Measurements from ENCODE around the gene ATP6V1C2.

The ATP6V1C2 gene

DNA sequence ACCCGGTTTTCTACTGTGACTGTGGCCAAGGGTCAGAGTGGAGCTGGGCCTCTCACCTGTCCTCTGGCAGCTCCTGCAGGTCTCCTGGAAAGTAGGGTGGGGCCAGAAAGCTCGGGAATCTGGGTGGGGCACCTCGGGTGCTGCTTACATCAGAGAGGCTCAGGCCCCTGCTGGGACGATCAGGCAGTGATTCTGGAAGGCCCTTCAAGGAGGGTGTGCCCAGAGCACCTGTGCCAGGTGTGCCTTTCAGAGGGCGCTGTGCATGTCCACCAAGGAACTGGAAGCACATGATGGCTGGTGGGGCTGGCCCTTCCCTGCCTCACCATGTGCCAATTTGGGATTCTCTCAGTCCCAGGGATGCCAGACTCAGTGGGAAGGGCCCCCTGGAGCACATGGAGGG is 44.0 kb downstream of the ATP6V1C2 start:
- Histone ChIP-seq H3K9me2 (replicated peaks; ENCODE audit: low read depth, low read length) (no peaks in the 10 kb centered on the region), H3K9me3 (ENCODE audit: insufficient read depth, low read depth, low read length) (no peaks in the 10 kb centered on the region), H3K27me3 (ENCODE audit: insufficient read depth, low read length, poor library complexity, severe bottlenecking) (no peaks in the 10 kb centered on the region), H3K4me2 (ENCODE audit: low read depth, low read length, poor library complexity, severe bottlenecking) (no peak overlapping the region), H3K4me1 (ENCODE audit: insufficient read depth, low read length, poor library complexity, severe bottlenecking) (no peaks in the 10 kb centered on the region), H3F3A (ENCODE audit: low read depth) (no peaks in the 10 kb centered on the region), H3K9ac (ENCODE audit: low read depth, low read length, poor library complexity, severe bottlenecking) (no peak overlapping the region), H3K79me2 (ENCODE audit: insufficient read depth, low read length) (no peaks in the 10 kb centered on the region), H2AFZ (ENCODE audit: low read length) (no peak overlapping the region), H3K4me3 (ENCODE audit: low read length, poor library complexity, severe bottlenecking) (no peak overlapping the region), H4K20me1 (ENCODE audit: insufficient read depth, low read length, poor library complexity, severe bottlenecking) (no peaks in the 10 kb centered on the region), H3K36me3 (ENCODE audit: insufficient read depth, low read length) (no peaks in the 10 kb centered on the region)
- no peak for TF ChIP-seq EZH2phosphoT487 (IDR thresholded peaks at IDR 0.05; ENCODE audit: borderline replicate concordance)
- TF ChIP-seq, protein P1, sequence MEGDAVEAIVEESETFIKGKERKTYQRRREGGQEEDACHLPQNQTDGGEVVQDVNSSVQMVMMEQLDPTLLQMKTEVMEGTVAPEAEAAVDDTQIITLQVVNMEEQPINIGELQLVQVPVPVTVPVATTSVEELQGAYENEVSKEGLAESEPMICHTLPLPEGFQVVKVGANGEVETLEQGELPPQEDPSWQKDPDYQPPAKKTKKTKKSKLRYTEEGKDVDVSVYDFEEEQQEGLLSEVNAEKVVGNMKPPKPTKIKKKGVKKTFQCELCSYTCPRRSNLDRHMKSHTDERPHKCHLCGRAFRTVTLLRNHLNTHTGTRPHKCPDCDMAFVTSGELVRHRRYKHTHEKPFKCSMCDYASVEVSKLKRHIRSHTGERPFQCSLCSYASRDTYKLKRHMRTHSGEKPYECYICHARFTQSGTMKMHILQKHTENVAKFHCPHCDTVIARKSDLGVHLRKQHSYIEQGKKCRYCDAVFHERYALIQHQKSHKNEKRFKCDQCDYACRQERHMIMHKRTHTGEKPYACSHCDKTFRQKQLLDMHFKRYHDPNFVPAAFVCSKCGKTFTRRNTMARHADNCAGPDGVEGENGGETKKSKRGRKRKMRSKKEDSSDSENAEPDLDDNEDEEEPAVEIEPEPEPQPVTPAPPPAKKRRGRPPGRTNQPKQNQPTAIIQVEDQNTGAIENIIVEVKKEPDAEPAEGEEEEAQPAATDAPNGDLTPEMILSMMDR (conservative IDR thresholded peaks at IDR 0.05; ENCODE audit: low read length), result no peak

DNA sequence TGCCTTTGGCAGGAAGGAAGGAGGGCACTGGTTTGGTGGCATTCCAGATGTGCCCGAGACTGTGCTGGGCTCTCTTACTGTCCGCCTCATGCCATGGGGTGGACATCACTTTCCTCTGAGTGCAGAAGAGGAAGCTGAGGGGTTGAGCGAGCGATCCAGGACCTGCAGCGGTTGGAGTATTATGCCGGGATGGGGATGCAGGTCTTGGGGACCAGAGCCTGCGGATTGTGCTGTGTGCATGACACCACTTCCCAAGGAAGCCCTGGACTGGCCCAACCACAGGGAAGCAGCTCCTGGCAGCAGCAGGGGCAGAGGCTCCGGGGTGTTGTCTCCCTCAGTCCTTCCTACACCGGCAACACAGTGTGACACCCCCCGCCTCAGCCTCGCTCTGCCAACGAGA is 44.5 kb downstream of the ATP6V1C2 start:
- no peak overlapping the region for H3K9ac ChIP-seq (ENCODE audit: low read depth, low read length, poor library complexity, severe bottlenecking)
- no peak overlapping the region for H3K4me2 ChIP-seq (ENCODE audit: low read depth, low read length, poor library complexity, severe bottlenecking)

DNA sequence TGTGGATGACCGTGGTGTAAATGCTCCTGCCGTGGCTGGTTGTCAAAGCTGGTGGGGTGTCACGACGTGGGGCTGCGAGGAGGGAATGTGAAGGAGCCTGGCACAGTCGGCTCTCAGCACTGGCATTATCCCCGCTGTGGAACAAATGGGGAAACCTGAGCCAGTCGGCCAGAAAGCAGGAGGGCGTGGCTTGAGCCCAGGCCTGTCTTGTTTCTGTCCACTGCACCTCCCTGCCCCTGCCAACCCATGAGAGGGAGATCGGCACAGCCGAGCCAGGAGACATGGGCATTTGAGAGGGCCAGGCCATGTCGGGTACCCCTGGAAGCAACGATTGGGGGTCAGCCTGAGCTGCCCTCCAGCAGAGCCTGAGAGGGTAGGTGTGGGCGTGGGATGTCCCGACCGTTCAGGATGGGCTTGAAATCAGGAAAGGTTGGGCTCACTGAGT is 46.7 kb downstream of the ATP6V1C2 start:
- TF ChIP-seq EZH2phosphoT487 (IDR thresholded peaks at IDR 0.05; ENCODE audit: borderline replicate concordance), result no peak
- TF ChIP-seq, protein P1 (conservative IDR thresholded peaks at IDR 0.05; ENCODE audit: low read length), result no peak
- no peaks in the 10 kb centered on the region for H4K20me1 ChIP-seq (ENCODE audit: insufficient read depth, low read length, poor library complexity, severe bottlenecking)
- H3K4me3 ChIP-seq (ENCODE audit: low read length, poor library complexity, severe bottlenecking), result no peak overlapping the region

More for the DNA sequence above, 44.5 kb downstream of the ATP6V1C2 start:
- no peaks in the 10 kb centered on the region for H4K20me1 ChIP-seq (ENCODE audit: insufficient read depth, low read length, poor library complexity, severe bottlenecking)
- no peaks in the 10 kb centered on the region for H3K9me3 ChIP-seq (ENCODE audit: insufficient read depth, low read depth, low read length)
- no peaks in the 10 kb centered on the region for H3K9me2 ChIP-seq (replicated peaks; ENCODE audit: low read depth, low read length)
- no peaks in the 10 kb centered on the region for H3K79me2 ChIP-seq (ENCODE audit: insufficient read depth, low read length)
- H3K4me3 ChIP-seq (ENCODE audit: low read length, poor library complexity, severe bottlenecking), result no peak overlapping the region
- H3F3A ChIP-seq (ENCODE audit: low read depth), result no peaks in the 10 kb centered on the region
- no peaks in the 10 kb centered on the region for H3K4me1 ChIP-seq (ENCODE audit: insufficient read depth, low read length, poor library complexity, severe bottlenecking)
- H3K27me3 ChIP-seq (ENCODE audit: insufficient read depth, low read length, poor library complexity, severe bottlenecking), result no peaks in the 10 kb centered on the region
- no peak for TF ChIP-seq EZH2phosphoT487 (IDR thresholded peaks at IDR 0.05; ENCODE audit: borderline replicate concordance)
- TF ChIP-seq, protein P1 (conservative IDR thresholded peaks at IDR 0.05; ENCODE audit: low read length), result no peak
- no peak overlapping the region for H2AFZ ChIP-seq (ENCODE audit: low read length)
- H3K36me3 ChIP-seq (ENCODE audit: insufficient read depth, low read length), result no peaks in the 10 kb centered on the region

More for the DNA sequence above, 46.7 kb downstream of the ATP6V1C2 start:
- no peaks in the 10 kb centered on the region for H3K79me2 ChIP-seq (ENCODE audit: insufficient read depth, low read length)
- H3K9ac ChIP-seq (ENCODE audit: low read depth, low read length, poor library complexity, severe bottlenecking), result no peak overlapping the region
- H3K9me3 ChIP-seq (ENCODE audit: insufficient read depth, low read depth, low read length), result no peaks in the 10 kb centered on the region
- no peaks in the 10 kb centered on the region for H3K27me3 ChIP-seq (ENCODE audit: insufficient read depth, low read length, poor library complexity, severe bottlenecking)
- no peaks in the 10 kb centered on the region for H3K4me1 ChIP-seq (ENCODE audit: insufficient read depth, low read length, poor library complexity, severe bottlenecking)
- no peaks in the 10 kb centered on the region for H3F3A ChIP-seq (ENCODE audit: low read depth)
- H3K4me2 ChIP-seq (ENCODE audit: low read depth, low read length, poor library complexity, severe bottlenecking), result no peak overlapping the region
- H2AFZ ChIP-seq (ENCODE audit: low read length), result no peak overlapping the region
- H3K36me3 ChIP-seq (ENCODE audit: insufficient read depth, low read length), result no peaks in the 10 kb centered on the region
- no peaks in the 10 kb centered on the region for H3K9me2 ChIP-seq (replicated peaks; ENCODE audit: low read depth, low read length)
